Loucy (cell line): ENCODE results near the gene ALPP.

Source experiments
- EZH2phosphoT487 ChIP-seq: fragments of 200-600 bp; IDR thresholded peaks from 2 replicates; pipeline ENCODE4 v1.6.1; 2018; ENCODE audit warnings: antibody characterized with exemption, mild to moderate bottlenecking, moderate library complexity, borderline replicate concordance
- TF ChIP-seq, protein P1 (sequence below): fragments of 200-600 bp; sonication (generic); conservative IDR thresholded peaks from 2 replicates; pipeline ENCODE4 v1.5.1; 2014; ENCODE audit warnings: mild to moderate bottlenecking, antibody characterized with exemption, low read length

DNA sequence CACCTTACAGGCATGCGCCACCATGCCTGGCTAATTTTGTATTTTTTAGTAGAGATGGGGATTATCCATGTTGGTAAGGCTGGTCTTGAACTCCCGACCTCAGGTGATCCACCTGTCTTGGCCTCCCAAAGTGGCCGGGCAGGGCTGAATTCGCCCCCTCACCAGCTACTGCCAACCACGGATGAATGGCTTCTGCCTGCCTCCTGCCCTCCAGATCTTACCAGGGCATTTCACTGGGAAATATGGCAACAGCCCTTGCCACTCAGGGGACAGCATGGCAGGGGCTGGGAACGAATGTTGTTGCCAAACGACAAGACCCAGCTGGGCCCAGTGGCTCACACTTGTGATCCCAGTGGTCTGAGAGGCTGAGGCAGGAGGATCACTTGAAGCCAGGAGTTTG lies 1.8 kb upstream of the ALPP start:
- TF ChIP-seq, protein P1, sequence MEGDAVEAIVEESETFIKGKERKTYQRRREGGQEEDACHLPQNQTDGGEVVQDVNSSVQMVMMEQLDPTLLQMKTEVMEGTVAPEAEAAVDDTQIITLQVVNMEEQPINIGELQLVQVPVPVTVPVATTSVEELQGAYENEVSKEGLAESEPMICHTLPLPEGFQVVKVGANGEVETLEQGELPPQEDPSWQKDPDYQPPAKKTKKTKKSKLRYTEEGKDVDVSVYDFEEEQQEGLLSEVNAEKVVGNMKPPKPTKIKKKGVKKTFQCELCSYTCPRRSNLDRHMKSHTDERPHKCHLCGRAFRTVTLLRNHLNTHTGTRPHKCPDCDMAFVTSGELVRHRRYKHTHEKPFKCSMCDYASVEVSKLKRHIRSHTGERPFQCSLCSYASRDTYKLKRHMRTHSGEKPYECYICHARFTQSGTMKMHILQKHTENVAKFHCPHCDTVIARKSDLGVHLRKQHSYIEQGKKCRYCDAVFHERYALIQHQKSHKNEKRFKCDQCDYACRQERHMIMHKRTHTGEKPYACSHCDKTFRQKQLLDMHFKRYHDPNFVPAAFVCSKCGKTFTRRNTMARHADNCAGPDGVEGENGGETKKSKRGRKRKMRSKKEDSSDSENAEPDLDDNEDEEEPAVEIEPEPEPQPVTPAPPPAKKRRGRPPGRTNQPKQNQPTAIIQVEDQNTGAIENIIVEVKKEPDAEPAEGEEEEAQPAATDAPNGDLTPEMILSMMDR, result no peak
- TF ChIP-seq EZH2phosphoT487, result no peak
